Caco-2 (cell line): ENCODE data around the gene TBCK. TPM values are rescaled to one million over a fixed set of nuclear protein-coding genes. Genes with fewer than 3 reads are reported as not detected.
"Not testable (repeated sequence)": the region's sequence is repeated elsewhere in the genome, so short reads cannot be mapped to it uniquely, and the experiment has no call there.

Source experiments
- BruUV-seq: library from RNA; stranded (reverse); fragments of 400-500 nt; replicated peaks from 2 replicates; lab custom pipeline; 2021; lab: Mats Ljungman, UMichigan
- CTCF ChIA-PET: fragments of 300-600 bp; sonication (Branson Sonifier 250); formaldehyde crosslinking; loops from one replicate; lab custom pipeline; 2022; ENCODE audit warnings: antibody characterized with exemption; lab: Charles Lee
- POLR2A ChIA-PET: fragments of 300-600 bp; sonication (Branson Sonifier 250); formaldehyde crosslinking; loops from one replicate; lab custom pipeline; 2022; ENCODE audit warnings: antibody characterized with exemption; lab: Charles Lee
- DNase-seq, 2 experiments: peaks; one replicate each; pipeline versions ENCODE4 v3.0.0 to v3.0.0-alpha.2; 2020 to 2022
- H3K27me3 ChIP-seq: replicated peaks from 2 replicates; pipeline ENCODE4 v1.6.0; 2011; ENCODE audit warnings: low read length; ENCODE audit not compliant: control insufficient read depth, insufficient read depth
- H3K36me3 ChIP-seq: 2 replicates; pipeline ENCODE4 v1.5.1; 2011; ENCODE audit warnings: low read length; ENCODE audit not compliant: control insufficient read depth, insufficient read depth
- H3K4me1 ChIP-seq: fragments of 250-450 bp; sonication (Bioruptor Pico); 2 replicates; pipeline ENCODE4 v1.5.1; 2020; ENCODE audit warnings: mild to moderate bottlenecking
- H3K4me3 ChIP-seq: 2 replicates; pipeline ENCODE4 v1.5.1; 2011; ENCODE audit warnings: low read depth, mild to moderate bottlenecking, control low read depth, low read length
- H3K9me3 ChIP-seq: fragments of 250-450 bp; sonication (Bioruptor Pico); 2 replicates; pipeline ENCODE4 v1.5.1; 2020; ENCODE audit warnings: mild to moderate bottlenecking, moderate library complexity
- H3K27ac Mint-ChIP-seq: one replicate; pipeline ENCODE4 v1.8.0; 2022; ENCODE audit warnings: mixed read lengths; ENCODE audit not compliant: unreplicated experiment
- H3K27me3 Mint-ChIP-seq: one replicate; pipeline ENCODE4 v1.8.0; 2022; ENCODE audit warnings: mixed read lengths; ENCODE audit not compliant: insufficient read depth, unreplicated experiment
- H3K36me3 Mint-ChIP-seq: one replicate; pipeline ENCODE4 v1.8.0; 2022; ENCODE audit warnings: mild to moderate bottlenecking, mixed read lengths; ENCODE audit not compliant: insufficient read depth, unreplicated experiment
- H3K4me1 Mint-ChIP-seq: one replicate; pipeline ENCODE4 v1.8.0; 2022; ENCODE audit warnings: low read depth, mixed read lengths; ENCODE audit not compliant: unreplicated experiment
- H3K4me3 Mint-ChIP-seq: one replicate; pipeline ENCODE4 v1.8.0; 2022; ENCODE audit warnings: mild to moderate bottlenecking, moderate library complexity, mixed read lengths; ENCODE audit not compliant: unreplicated experiment
- H3K9me3 Mint-ChIP-seq: one replicate; pipeline ENCODE4 v1.8.0; 2022; ENCODE audit warnings: mixed read lengths; ENCODE audit not compliant: unreplicated experiment
- CTCF ChIP-seq, 2 experiments: fragments of 200-600 bp in 1 of 2; IDR thresholded peaks; 1 replicate in 1 of 2; 2 replicates in 1 of 2; pipeline versions ENCODE4 v1.5.1 to v1.8.0; 2011 to 2022; ENCODE audit warnings: antibody characterized with exemption in 1 of 2, control low read depth in 1 of 2, inconsistent platforms in 1 of 2, low read depth in 1 of 2, low read length in 1 of 2, mild to moderate bottlenecking in 1 of 2, moderate library complexity in 1 of 2; ENCODE audit not compliant: insufficient read depth in 1 of 2, severe bottlenecking in 1 of 2, unreplicated experiment in 1 of 2
- intact Hi-C: fragments of 100-400 bp; cut with micrococcal nuclease; formaldehyde crosslinking; loops from one replicate; pipeline ENCODE4 v1.10.0; 2022; ENCODE audit not compliant: unreplicated experiment
- total RNA-seq: library from RNA; stranded (reverse); gene quantifications from 2 replicates; pipeline ENCODE4 v1.2.3, GENCODE V29; 2022

Gene TBCK
- total RNA-seq, 1 experiment from 2014 or later: 51.1 TPM

- Histone ChIP-seq H3K4me3 (no peak overlapping the region), H3K36me3 (no peaks in the 10 kb centered on the region; the same call in 1 of the 2 replicates), H3K4me1 (no peaks in the 10 kb centered on the region; the same call in 1 of the 2 replicates), H3K9me3 (no peaks in the 10 kb centered on the region), H3K27me3 (no peaks in the 10 kb centered on the region)
- POLR2A ChIA-PET: no interaction called here
- Mint-ChIP-seq H3K36me3 (peaks cover 21% of the 10 kb centered on the region), H3K27me3 (no peaks in the 10 kb centered on the region), H3K4me1 (peaks cover 14% of the 10 kb centered on the region), H3K27ac (peak overlapping the region; percentile 12), H3K9me3 (no peaks in the 10 kb centered on the region), H3K4me3 (no peak overlapping the region)
- DNase-seq: peak; percentile 50 to 70
- TF ChIP-seq CTCF (IDR thresholded peaks at IDR 0.05; ENCODE audit: insufficient read depth in 1 of 2, low read depth in 1 of 2, low read length in 1 of 2, severe bottlenecking in 1 of 2, unreplicated experiment in 1 of 2): peak; percentile 74 to 81
- CTCF ChIA-PET: interaction anchor here (0.6 to 1.0 kb wide), 3 partner anchors 27 to 67 kb away, joined by 3 read pairs; no protein-coding TSS in a partner anchor
- intact Hi-C loops: loop anchor here (1.0 to 2.0 kb wide), 3 partner anchors 25 to 570 kb away; partner anchors contain the start of genes AIMP1 and TBCK
- BruUV-seq: no TSS peak
Measured at GRCh38 chr4:106238820-106239420, 77.1 kb downstream of the TBCK start.

- Histone ChIP-seq H3K4me3 (no peak overlapping the region), H3K9me3 (no peaks in the 10 kb centered on the region), H3K27me3 (no peaks in the 10 kb centered on the region), H3K36me3 (no peaks in the 10 kb centered on the region), H3K4me1 (no peaks in the 10 kb centered on the region)
- no TSS peak for BruUV-seq
- no peaks in the 10 kb centered on the region for H3K27me3 Mint-ChIP-seq
- intact Hi-C loops: no loop called here
- ChIA-PET POLR2A (no interaction called here), CTCF (no interaction called here)
- no peak overlapping the region for H3K4me3 Mint-ChIP-seq
- no peaks in the 10 kb centered on the region for H3K9me3 Mint-ChIP-seq
- H3K36me3 Mint-ChIP-seq: peaks cover 42% of the 10 kb centered on the region
- DNase-seq: no peak
- no peak for TF ChIP-seq CTCF (IDR thresholded peaks at IDR 0.05; ENCODE audit: insufficient read depth in 1 of 2, low read depth in 1 of 2, low read length in 1 of 2, severe bottlenecking in 1 of 2, unreplicated experiment in 1 of 2)
- no peak overlapping the region for H3K27ac Mint-ChIP-seq
- no peaks in the 10 kb centered on the region for H3K4me1 Mint-ChIP-seq
Measured at GRCh38 chr4:106231931-106232330, 84.1 kb downstream of the TBCK start.

GRCh38 chr4:106222548-106222947 is 93.5 kb downstream of the TBCK start:
- POLR2A ChIA-PET: no interaction called here
- peaks cover 8% of the 10 kb centered on the region for H3K9me3 Mint-ChIP-seq

GRCh38 chr4:106213291-106213690 is 102.7 kb downstream of the TBCK start:
- H3K4me1 ChIP-seq, POLR2A ChIA-PET, H3K36me3 ChIP-seq, DNase-seq, H3K4me1 Mint-ChIP-seq, H3K36me3 Mint-ChIP-seq, intact Hi-C loops, H3K9me3 ChIP-seq, CTCF ChIA-PET, H3K27me3 ChIP-seq, H3K4me3 ChIP-seq, H3K27me3 Mint-ChIP-seq, BruUV-seq, H3K27ac Mint-ChIP-seq, H3K9me3 Mint-ChIP-seq: not testable (repeated sequence)
- peak overlapping the region; percentile 44 for H3K4me3 Mint-ChIP-seq

More at GRCh38 chr4:106222548-106222947, 93.5 kb downstream of the TBCK start:
- no TSS peak for BruUV-seq
- no peak for TF ChIP-seq CTCF (IDR thresholded peaks at IDR 0.05; ENCODE audit: insufficient read depth in 1 of 2, low read depth in 1 of 2, low read length in 1 of 2, severe bottlenecking in 1 of 2, unreplicated experiment in 1 of 2)
- Histone ChIP-seq H3K4me3 (no peak overlapping the region), H3K4me1 (no peaks in the 10 kb centered on the region), H3K27me3 (no peaks in the 10 kb centered on the region), H3K9me3 (no peaks in the 10 kb centered on the region), H3K36me3 (no peaks in the 10 kb centered on the region)
- Mint-ChIP-seq H3K27ac (no peak overlapping the region), H3K27me3 (no peaks in the 10 kb centered on the region), H3K36me3 (peaks cover 21% of the 10 kb centered on the region), H3K4me3 (no peak overlapping the region), H3K4me1 (no peaks in the 10 kb centered on the region)
- intact Hi-C loops: no loop called here
- CTCF ChIA-PET: no interaction called here
- no peak for DNase-seq
